Fibroblast of mammary gland (primary cell): ENCODE data around the gene ZNF423.

Source experiments
- DNase-seq: peaks from one replicate; pipeline ENCODE4 v3.0.0-alpha.2; 2010; ENCODE audit warnings: low read depth
- H3K4me3 ChIP-seq: 2 replicates; pipeline ENCODE4 v1.5.1; 2011; ENCODE audit warnings: low read depth, mild to moderate bottlenecking, low read length, moderate library complexity; ENCODE audit not compliant: control insufficient read depth
- CTCF ChIP-seq: conservative IDR thresholded peaks from 2 replicates; pipeline ENCODE4 v1.5.1; 2011; ENCODE audit warnings: low read depth, low read length, inconsistent platforms; ENCODE audit not compliant: control insufficient read depth, insufficient read depth

Gene ZNF423

GRCh38 chr16:49459953-49460735 is 395.8 kb downstream of the ZNF423 start:
- no peak for DNase-seq
- H3K4me3 ChIP-seq, result no peak overlapping the region
- no peak for TF ChIP-seq CTCF

GRCh38 chr16:49458656-49459445 is 397.1 kb downstream of the ZNF423 start:
- DNase-seq, result no peak
- no peak for TF ChIP-seq CTCF
- H3K4me3 ChIP-seq, result no peak overlapping the region

GRCh38 chr16:49458243-49458642 is 397.7 kb downstream of the ZNF423 start:
- no peak for DNase-seq
- no peak for TF ChIP-seq CTCF
- no peak overlapping the region for H3K4me3 ChIP-seq

- no peak for TF ChIP-seq CTCF
- no peak overlapping the region for H3K4me3 ChIP-seq
- DNase-seq, result no peak
These were observed 398.7 kb downstream of the ZNF423 start for GRCh38 chr16:49457196-49457595.

GRCh38 chr16:49456763-49457162 is 399.1 kb downstream of the ZNF423 start:
- TF ChIP-seq CTCF, result no peak
- DNase-seq, result no peak

GRCh38 chr16:49455991-49456745 is 399.7 kb downstream of the ZNF423 start:
- no peak for TF ChIP-seq CTCF
- no peak overlapping the region for H3K4me3 ChIP-seq
- no peak for DNase-seq

More at GRCh38 chr16:49456763-49457162, 399.1 kb downstream of the ZNF423 start:
- H3K4me3 ChIP-seq, result no peak overlapping the region
